Activated CD4-positive, alpha-beta T cell treated with anti-CD3 and anti-CD28 coated beads, Interleukin-2, Interleukin-6, amounts not matched to agents 100 ng/mL and 50 ng/mL, durations not matched to agents 16 hours and 8 hours (primary cell): Measurements from ENCODE around the gene DAO.
"Not testable (repeated sequence)": the region's sequence is repeated elsewhere in the genome, so short reads cannot be mapped to it uniquely, and the experiment has no call there.

Experiments used
- DNase-seq: peaks from one replicate; pipeline ENCODE4 v3.0.0-alpha.2; 2020

The DAO gene

GRCh38 chr12:108879615-108880254, at the start of gene DAO:
Gene DAO (plus strand): TSS chr12:108880092. CDS start chr12:108885007, 4,915 bp downstream.
- DNase-seq: no peak

- peak; percentile 74 for DNase-seq
These were observed 48.4 kb upstream of the DAO start for GRCh38 chr12:108831309-108831991.

- no peak for DNase-seq
These were observed 47.7 kb upstream of the DAO start for GRCh38 chr12:108832208-108832607.

- DNase-seq: no peak
These were observed 47.0 kb upstream of the DAO start for GRCh38 chr12:108832730-108833354.

- DNase-seq: no peak
These were observed 46.5 kb upstream of the DAO start for GRCh38 chr12:108833355-108833733.

GRCh38 chr12:108833757-108834472, 46.0 kb upstream of the DAO start:
- no peak for DNase-seq

- no peak for DNase-seq
These were observed 43.8 kb upstream of the DAO start for GRCh38 chr12:108835860-108836634.

GRCh38 chr12:108837239-108837638, 42.7 kb upstream of the DAO start:
- DNase-seq: no peak

GRCh38 chr12:108837680-108838079, 42.2 kb upstream of the DAO start:
- DNase-seq: no peak

GRCh38 chr12:108838194-108839017, 41.5 kb upstream of the DAO start:
- DNase-seq: peak; percentile 93

GRCh38 chr12:108839018-108839889, 40.6 kb upstream of the DAO start:
- no peak for DNase-seq

- DNase-seq: no peak
These were observed 40.0 kb upstream of the DAO start for GRCh38 chr12:108839890-108840230.

- DNase-seq: no peak
These were observed 39.1 kb upstream of the DAO start for GRCh38 chr12:108840605-108841332.

GRCh38 chr12:108841825-108842224, 38.1 kb upstream of the DAO start:
- DNase-seq: not testable (repeated sequence)

- DNase-seq: no peak
These were observed 37.5 kb upstream of the DAO start for GRCh38 chr12:108842361-108842760.

- no peak for DNase-seq
These were observed 36.7 kb upstream of the DAO start for GRCh38 chr12:108843187-108843586.

GRCh38 chr12:108845696-108846095, 34.2 kb upstream of the DAO start:
- no peak for DNase-seq

GRCh38 chr12:108846290-108846701, 33.6 kb upstream of the DAO start:
- DNase-seq: no peak

GRCh38 chr12:108847705-108848104, 32.2 kb upstream of the DAO start:
- DNase-seq: no peak

GRCh38 chr12:108849660-108850059, 30.2 kb upstream of the DAO start:
- DNase-seq: no peak
